GM19468 (cell line): ENCODE results near the gene CLPSL1.
"Not testable (repeated sequence)": the region's sequence is repeated elsewhere in the genome, so short reads cannot be mapped to it uniquely, and the experiment has no call there.

Experiments used
- ATAC-seq: cut with Tn5 transposase; IDR thresholded peaks from one replicate; pipeline ENCODE4 v1.9.1; 2021; ENCODE audit warnings: mild to moderate bottlenecking, moderate library complexity, moderate number of reproducible peaks; ENCODE audit not compliant: unreplicated experiment; ENCODE audit errors: extremely low read depth

CLPSL1 gene, protein sequence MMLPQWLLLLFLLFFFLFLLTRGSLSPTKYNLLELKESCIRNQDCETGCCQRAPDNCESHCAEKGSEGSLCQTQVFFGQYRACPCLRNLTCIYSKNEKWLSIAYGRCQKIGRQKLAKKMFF

DNA sequence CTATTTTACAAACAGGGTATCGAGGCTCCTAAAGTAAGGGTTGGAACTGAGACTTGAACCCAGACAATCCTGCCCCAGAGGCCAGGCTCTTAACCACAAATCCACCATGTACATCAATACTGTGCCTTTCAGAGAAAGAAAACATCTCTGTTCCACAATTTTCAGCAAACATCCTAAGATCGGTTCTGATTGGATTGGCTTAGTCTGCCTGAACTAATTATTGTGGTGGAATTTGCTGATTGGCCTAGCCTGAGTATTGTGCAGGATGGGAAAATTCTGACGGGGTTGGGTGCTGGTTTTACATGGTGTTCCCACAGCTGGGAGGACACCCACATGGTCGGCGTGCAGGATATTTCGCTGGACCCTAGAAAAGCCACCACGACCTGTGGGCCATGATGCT lies at the start of gene CLPSL1:
Gene CLPSL1 (plus strand): TSS at position 301 of the 400 bp plus-strand sequence. CDS start 92 bp downstream, at position 393.
- ATAC-seq, result no peak

DNA sequence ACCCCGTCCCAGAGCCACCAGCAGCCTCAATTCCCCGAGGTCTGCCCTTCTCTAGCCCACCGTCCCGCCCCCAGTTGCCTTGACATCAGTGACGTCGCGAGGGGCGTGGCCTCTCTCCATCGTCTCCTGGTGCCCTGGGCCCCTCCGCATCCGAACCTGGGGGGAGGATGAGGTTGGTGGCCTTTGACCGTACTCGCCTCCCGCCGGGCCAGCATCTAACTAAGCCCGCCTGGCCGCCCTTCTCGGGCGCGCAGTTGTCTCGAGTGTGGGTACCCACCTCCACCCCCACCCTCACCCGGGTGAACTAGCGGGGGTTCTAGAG lies 49.4 kb upstream of the CLPSL1 start:
- peak; percentile 16 for ATAC-seq

DNA sequence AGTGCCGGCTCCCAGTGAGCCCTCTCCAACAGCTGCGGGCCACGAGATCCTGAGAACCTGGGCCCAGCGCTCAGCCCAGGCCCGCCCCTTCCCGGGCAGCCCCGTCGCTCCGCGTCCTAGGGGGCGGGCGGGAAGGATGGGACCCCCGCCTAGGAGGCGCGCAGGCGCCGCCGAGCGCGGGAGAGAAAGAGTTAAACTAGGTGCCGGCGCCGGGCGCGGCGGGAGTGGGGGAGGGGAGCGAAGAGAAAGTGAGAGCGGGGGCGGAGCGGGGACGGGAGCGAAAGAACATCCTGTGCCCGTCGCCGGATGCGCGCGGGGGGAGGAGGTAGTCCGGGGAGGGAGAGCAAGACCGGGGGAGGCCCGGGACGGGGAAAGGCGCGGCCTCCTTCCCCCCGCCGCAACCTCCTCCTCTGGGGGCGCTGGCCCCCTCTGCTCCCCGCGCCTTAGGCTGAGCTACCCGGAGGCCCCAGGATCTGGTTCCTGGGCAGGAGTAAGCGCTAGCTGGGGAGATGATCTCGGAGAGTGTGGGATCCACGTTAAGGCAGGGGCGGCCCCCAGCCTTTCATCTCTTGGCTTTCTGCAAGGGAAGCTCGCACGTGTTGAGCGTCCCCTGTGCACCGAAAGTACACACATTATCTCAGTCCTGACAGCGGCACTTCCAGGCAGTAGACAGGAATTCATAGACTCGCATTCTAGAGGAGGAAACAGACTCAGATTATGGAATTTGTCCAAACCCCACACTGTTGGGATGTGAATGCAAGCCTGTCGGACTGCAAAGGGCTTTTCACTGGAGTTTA lies 48.9 kb upstream of the CLPSL1 start:
- ATAC-seq, result peak; percentile 11

- ATAC-seq, result no peak
Observed at GRCh38 chr6:35733633-35734032, 47.2 kb upstream of the CLPSL1 start.

DNA sequence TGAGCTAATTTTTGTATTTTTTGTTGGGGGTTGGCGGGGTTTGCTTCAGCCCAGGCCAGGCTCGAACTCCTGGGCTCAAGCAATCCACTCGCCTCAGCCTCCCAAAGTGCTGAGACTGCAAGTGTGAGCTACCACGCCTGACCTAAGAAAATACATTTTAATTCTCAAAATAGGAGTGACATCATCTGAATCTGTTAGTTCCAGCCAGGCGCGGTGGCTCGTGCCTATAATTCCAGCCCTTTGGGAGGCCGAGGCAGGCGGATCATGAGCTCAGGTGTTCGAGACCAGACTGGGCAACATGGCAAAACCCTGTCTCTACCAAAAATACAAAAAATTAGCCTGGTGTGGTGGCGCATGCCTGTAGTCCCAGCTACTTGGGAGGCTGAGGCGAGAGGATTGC lies 46.5 kb upstream of the CLPSL1 start:
- not testable (repeated sequence) for ATAC-seq

DNA sequence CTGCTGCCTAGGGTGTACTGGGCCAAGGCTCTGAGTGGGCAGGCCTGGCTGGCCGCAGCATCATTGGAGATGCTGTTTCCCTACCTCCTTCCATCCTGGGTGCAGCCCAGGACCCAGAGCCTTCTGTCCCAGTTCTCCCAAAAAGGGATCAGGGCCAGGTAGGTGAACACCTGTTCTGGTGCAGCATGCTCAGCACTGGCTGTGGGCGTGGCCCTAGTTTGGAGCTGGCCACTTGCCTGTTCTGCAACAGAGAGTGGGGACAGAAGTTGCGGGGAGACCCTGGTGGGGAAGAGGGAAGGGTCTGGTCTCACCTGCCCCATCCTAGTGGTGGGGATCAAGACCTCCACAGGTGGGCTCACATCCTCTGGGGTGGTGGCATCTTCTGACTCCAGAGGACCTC lies 45.4 kb upstream of the CLPSL1 start:
- no peak for ATAC-seq

DNA sequence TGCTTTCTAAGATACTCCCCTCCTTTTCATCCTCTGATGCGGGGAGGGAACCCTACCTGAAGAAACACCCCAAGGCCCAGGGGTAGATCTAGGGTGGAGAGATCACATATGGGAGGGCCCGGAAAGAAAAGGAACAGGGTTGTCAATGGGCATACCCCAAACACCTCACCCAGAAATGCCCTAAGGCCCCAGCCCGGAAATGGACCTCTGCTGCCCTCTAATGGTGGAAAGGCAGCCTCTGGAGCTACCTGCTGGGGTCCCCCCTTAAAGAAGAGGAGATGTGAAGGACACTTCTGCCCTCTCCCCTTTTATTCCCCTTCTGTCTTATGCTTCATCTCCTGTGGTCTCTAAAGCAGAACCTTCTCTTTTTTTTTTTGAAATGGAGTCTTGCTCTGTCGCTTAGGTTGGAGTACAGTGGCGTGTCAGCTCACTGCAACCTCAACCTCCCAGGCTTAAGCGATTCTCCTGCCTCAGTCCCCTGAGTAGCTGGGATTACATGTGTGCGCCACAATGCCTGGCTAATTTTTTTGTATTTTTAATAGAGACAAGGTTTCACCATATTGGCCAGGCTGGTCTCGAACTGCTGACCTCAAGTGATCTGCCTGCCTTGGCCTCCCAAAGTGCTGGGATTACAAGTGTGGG lies 44.4 kb upstream of the CLPSL1 start:
- no peak for ATAC-seq

DNA sequence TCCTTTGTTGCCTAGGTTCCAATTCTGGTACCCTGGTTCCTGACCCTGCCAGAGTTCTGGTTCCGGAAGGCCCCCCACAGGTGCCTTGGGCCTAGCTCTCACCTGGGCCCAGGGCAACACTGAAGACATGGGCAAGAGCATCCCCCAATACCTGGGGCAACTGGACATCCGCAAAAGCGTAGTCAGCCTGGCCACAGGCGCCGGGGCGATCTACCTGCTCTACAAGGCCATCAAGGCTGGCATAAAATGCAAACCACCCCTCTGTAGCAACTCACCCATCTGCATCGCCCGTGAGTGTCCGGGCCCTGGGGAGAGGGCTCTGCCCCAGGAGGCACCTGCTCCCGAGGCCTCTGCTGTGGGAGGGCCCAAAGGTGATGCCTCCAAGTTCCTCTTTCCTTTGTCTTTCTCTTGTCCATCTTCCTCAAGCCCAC lies 43.8 kb upstream of the CLPSL1 start, which contains the start of gene ARMC12:
Gene ARMC12 (plus strand): TSS at position 51 of the 431 bp plus-strand sequence. CDS start 77 bp downstream, at position 128.
- ATAC-seq, result no peak

- no peak for ATAC-seq
Observed at GRCh38 chr6:35737413-35738211, 43.2 kb upstream of the CLPSL1 start.

DNA sequence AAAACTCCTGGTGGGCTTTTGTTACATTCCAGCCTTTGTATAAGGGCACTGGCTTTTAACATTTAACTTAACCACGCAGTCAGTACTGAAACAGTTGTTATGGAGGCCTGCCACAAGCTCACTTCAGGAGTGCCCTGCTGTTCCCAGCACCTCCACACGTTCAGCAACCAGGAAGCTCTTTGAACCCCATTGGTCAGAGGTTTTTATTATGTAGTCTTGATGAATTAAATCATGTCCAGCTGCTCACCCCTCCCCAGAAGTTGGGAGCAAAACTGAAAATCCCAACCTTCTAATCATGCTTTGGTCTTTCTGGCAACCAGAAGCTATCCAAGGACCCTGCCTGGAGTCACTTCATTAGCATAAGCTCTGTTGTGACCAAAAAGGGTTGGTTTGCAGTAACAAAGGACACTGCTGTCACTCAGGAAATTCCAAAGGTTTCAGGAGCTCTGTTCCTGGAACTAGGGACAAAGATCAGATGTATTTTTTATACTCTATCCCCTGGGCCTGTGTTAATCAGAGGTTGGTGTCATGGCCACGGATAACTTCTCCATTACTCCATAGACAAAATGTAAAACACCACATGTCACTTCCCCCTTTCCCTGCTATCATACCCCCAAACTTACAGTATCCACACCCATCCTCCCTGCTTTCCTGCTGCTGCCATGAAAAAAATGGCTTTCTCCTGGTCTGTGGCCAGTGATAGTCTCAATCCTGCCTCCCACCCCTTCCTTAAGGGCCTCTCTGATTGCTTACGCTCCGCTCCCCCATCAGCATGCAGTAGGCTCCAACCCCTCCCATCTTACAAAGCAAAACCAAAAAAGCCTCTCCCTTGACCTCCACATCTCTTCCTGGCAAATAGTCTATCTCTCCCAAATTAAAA lies 40.9 kb upstream of the CLPSL1 start:
- no peak for ATAC-seq

GRCh38 chr6:35742842-35743241 lies 38.0 kb upstream of the CLPSL1 start:
- ATAC-seq, result no peak

DNA sequence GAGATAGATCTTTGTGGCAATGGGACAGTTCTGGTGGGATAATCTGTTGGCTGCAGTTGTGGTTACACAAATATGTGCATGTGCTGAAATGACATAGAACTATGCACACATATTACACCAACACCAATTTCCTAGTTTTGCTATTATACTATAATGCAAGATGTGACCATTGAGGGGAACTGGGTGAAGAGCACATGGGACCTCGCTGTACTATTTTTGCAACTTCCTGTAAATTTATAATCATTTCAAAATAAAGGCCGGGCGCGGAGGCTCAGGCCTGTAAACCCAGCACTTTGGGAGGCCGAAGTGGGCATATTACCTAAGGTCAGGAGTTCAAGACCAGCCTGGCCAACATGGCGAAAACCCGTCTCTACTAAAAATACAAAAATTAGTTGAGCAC lies 35.3 kb upstream of the CLPSL1 start:
- ATAC-seq, result no peak

DNA sequence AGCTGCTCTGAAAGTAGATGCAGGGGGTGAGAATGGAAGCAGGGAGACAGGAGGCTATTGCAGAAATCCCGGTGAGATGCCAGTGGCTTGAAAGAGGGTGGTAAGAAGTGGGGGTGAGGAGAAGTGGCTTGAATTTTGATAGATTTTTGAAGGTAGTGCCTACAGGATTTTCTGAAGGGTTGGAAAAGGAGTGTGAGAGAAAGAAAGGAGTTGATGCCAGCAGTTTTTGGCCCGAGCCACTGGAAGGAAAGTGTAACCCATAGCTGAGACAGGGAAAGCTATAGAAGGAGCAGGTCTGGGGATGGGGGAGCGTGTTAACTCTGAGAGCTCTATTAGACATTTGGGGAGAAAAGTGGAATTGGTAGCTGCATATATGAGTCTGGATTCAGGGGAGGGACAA lies 34.3 kb upstream of the CLPSL1 start:
- ATAC-seq, result no peak

GRCh38 chr6:35747877-35748276 lies 32.9 kb upstream of the CLPSL1 start:
- ATAC-seq, result no peak

GRCh38 chr6:35750557-35750956 lies 30.3 kb upstream of the CLPSL1 start:
- ATAC-seq, result no peak

- no peak for ATAC-seq
Observed at GRCh38 chr6:35751594-35751993, 29.2 kb upstream of the CLPSL1 start.

DNA sequence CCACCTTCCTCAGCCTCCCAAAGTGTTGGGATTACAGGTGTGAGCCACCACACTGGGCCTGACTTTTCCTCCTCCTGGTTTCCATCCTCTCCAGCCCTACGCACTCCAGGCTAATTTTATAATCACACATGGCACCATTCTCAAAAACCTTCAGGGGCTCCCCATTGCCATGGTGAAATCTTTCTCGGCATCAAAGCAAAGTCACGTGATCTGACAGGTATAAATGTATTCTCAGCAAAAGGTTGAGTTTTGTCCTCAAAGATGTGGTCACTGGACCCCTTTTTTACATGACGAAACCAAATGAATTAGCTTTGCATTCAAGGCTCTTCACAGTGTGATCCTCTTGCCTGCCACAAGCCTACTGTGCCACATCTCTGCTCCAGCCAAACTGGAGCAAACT lies 28.5 kb upstream of the CLPSL1 start:
- ATAC-seq, result no peak

DNA sequence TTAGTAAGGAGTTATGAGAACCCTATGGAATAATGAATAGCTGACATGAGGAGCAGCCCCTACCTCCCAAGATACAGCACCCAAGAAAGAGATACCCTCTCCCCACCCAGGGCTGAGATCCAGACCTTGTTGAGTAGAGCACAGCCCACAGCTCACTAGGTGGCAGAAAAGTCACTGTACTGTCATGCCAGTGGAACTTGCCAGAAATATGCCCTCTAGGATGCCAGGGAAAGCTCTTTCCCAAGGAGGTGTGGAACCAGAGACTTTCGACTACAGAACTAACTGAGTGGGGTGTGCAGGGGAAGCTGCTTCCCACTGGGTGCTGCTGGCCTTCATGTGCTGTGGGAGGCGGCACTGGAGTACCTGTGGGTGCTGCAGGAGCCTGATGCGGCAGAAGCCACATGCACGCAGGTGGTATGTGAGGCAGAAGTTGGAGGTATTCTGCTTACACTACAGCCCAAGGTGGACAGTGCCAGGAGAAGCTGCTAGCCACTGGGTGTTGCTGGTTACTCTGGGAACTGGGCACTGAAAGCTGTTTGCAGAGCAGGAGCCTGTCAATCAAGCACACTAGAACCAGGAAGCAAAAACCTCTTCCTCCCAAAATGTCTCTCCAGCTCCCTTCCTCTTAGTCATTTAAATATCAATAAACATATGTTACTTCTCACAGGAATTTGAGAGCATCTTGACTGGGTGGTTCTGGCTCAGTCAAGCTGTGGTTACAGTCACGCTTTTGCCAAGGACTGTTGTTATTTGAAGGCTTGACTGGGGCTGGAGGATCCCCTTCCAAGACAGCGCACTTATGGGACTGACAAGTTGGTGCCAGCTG lies 26.2 kb upstream of the CLPSL1 start:
- no peak for ATAC-seq
